Calu3 (cell line): Measurements from ENCODE around the gene ABL2. TPM values are rescaled to one million over a fixed set of nuclear protein-coding genes. Genes with fewer than 3 reads are reported as not detected.

Experiments
- BruUV-seq: library from RNA; stranded (reverse); fragments of 400-500 nt; replicated peaks from 2 replicates; lab custom pipeline; 2021; lab: Mats Ljungman, UMichigan
- CTCF ChIA-PET: fragments of 300-600 bp; sonication (Branson Sonifier 250); formaldehyde crosslinking; loops from one replicate; lab custom pipeline; 2022; ENCODE audit warnings: antibody characterized with exemption; lab: Charles Lee
- DNase-seq: peaks from one replicate; pipeline ENCODE4 v3.0.0; 2022
- H3K27ac Mint-ChIP-seq: one replicate; pipeline ENCODE4 v1.8.0; 2022; ENCODE audit warnings: mixed read lengths; ENCODE audit not compliant: unreplicated experiment
- H3K27me3 Mint-ChIP-seq: one replicate; pipeline ENCODE4 v1.8.0; 2022; ENCODE audit warnings: mixed read lengths; ENCODE audit not compliant: unreplicated experiment
- H3K36me3 Mint-ChIP-seq: one replicate; pipeline ENCODE4 v1.8.0; 2022; ENCODE audit warnings: mild to moderate bottlenecking, moderate library complexity, mixed read lengths; ENCODE audit not compliant: insufficient read depth, unreplicated experiment
- H3K4me1 Mint-ChIP-seq: one replicate; pipeline ENCODE4 v1.8.0; 2022; ENCODE audit warnings: mild to moderate bottlenecking, low read depth, mixed read lengths; ENCODE audit not compliant: unreplicated experiment
- H3K4me3 Mint-ChIP-seq: one replicate; pipeline ENCODE4 v1.8.0; 2022; ENCODE audit warnings: mild to moderate bottlenecking, low read depth, moderate library complexity, mixed read lengths; ENCODE audit not compliant: unreplicated experiment
- H3K9me3 Mint-ChIP-seq: one replicate; pipeline ENCODE4 v1.8.0; 2022; ENCODE audit warnings: low read depth, mixed read lengths; ENCODE audit not compliant: unreplicated experiment
- CTCF ChIP-seq: fragments of 200-600 bp; IDR thresholded peaks from one replicate; pipeline ENCODE4 v1.8.0; 2022; ENCODE audit warnings: antibody characterized with exemption; ENCODE audit not compliant: unreplicated experiment
- intact Hi-C: fragments of 100-400 bp; cut with micrococcal nuclease; formaldehyde crosslinking; loops from one replicate; pipeline ENCODE4 v1.10.0; 2022; ENCODE audit not compliant: unreplicated experiment
- total RNA-seq: library from RNA; stranded (reverse); gene quantifications from 2 replicates; pipeline ENCODE4 v1.2.3, GENCODE V29; 2022

ABL2 gene
- total RNA-seq, 1 experiment from 2014 or later, result 47.8 TPM

GRCh38 chr1:179146911-179147310 is 82.6 kb downstream of the ABL2 start:
- Mint-ChIP-seq H3K36me3 (peaks cover 12% of the 10 kb centered on the region), H3K9me3 (no peaks in the 10 kb centered on the region), H3K4me1 (peaks cover 26% of the 10 kb centered on the region), H3K27me3 (no peaks in the 10 kb centered on the region), H3K27ac (no peak overlapping the region), H3K4me3 (no peak overlapping the region)
- no TSS peak for BruUV-seq
- intact Hi-C loops, result no loop called here
- TF ChIP-seq CTCF, result no peak
- no peak for DNase-seq
- CTCF ChIA-PET, result no interaction called here

- TF ChIP-seq CTCF, result no peak
- intact Hi-C loops, result no loop called here
- CTCF ChIA-PET, result no interaction called here
- Mint-ChIP-seq H3K27ac (no peak overlapping the region), H3K36me3 (peaks cover 16% of the 10 kb centered on the region), H3K27me3 (no peaks in the 10 kb centered on the region), H3K4me1 (peaks cover 22% of the 10 kb centered on the region), H3K9me3 (no peaks in the 10 kb centered on the region), H3K4me3 (no peak overlapping the region)
- BruUV-seq, result no TSS peak
- no peak for DNase-seq
These were observed 83.0 kb downstream of the ABL2 start for GRCh38 chr1:179146476-179146875.

GRCh38 chr1:179145521-179145920 is 84.0 kb downstream of the ABL2 start:
- no peak overlapping the region for H3K27ac Mint-ChIP-seq
- no peak for TF ChIP-seq CTCF
- CTCF ChIA-PET, result interaction anchor here (1.4 kb wide), 1 partner anchor 30 kb away, joined by 3 read pairs; no protein-coding TSS in a partner anchor
- peaks cover 21% of the 10 kb centered on the region for H3K36me3 Mint-ChIP-seq
- intact Hi-C loops, result no loop called here
- H3K27me3 Mint-ChIP-seq, result no peaks in the 10 kb centered on the region
- H3K4me3 Mint-ChIP-seq, result no peak overlapping the region
- DNase-seq, result no peak
- no TSS peak for BruUV-seq
- peaks cover 16% of the 10 kb centered on the region for H3K4me1 Mint-ChIP-seq
- no peaks in the 10 kb centered on the region for H3K9me3 Mint-ChIP-seq

GRCh38 chr1:179144626-179145025 is 84.9 kb downstream of the ABL2 start:
- no peak for TF ChIP-seq CTCF
- Mint-ChIP-seq H3K27ac (no peak overlapping the region), H3K4me1 (peaks cover 22% of the 10 kb centered on the region), H3K36me3 (peaks cover 28% of the 10 kb centered on the region), H3K9me3 (peaks cover 4% of the 10 kb centered on the region), H3K4me3 (no peak overlapping the region), H3K27me3 (no peaks in the 10 kb centered on the region)
- no TSS peak for BruUV-seq
- CTCF ChIA-PET, result interaction anchor here (1.4 kb wide), 1 partner anchor 31 kb away, joined by 3 read pairs; no protein-coding TSS in a partner anchor
- intact Hi-C loops, result loop anchor here (5.0 kb wide), 1 partner anchor 33 kb away; no protein-coding TSS in a partner anchor
- no peak for DNase-seq
